AG09309 (cell line): Measurements from ENCODE around the gene MVP.

Source experiments
- DNase-seq: peaks from one replicate; pipeline ENCODE4 v3.0.0-alpha.2; 2010; ENCODE audit warnings: low read depth
- H3K4me3 ChIP-seq: 2 replicates; pipeline ENCODE4 v1.5.1; 2011; ENCODE audit warnings: mild to moderate bottlenecking, low read depth, low read length, moderate library complexity; ENCODE audit not compliant: control insufficient read depth
- CTCF ChIP-seq: IDR thresholded peaks from 2 replicates; pipeline ENCODE4 v1.5.1; 2011; ENCODE audit warnings: mild to moderate bottlenecking, low read depth, low read length, inconsistent platforms; ENCODE audit not compliant: insufficient read depth, control insufficient read depth; ENCODE audit errors: missing control alignments

MVP gene

GRCh38 chr16:29816694-29817441 lies 3.4 kb upstream of the MVP start:
- no peak for DNase-seq
- peak overlapping the region; percentile 91 for H3K4me3 ChIP-seq
- no peak for TF ChIP-seq CTCF

- TF ChIP-seq CTCF: no peak
- no peak for DNase-seq
- no peak overlapping the region for H3K4me3 ChIP-seq
Observed at GRCh38 chr16:29818082-29818481, 2.2 kb upstream of the MVP start.

- DNase-seq: no peak
- peak overlapping the region; percentile 93 for H3K4me3 ChIP-seq
- peak; percentile 12 for TF ChIP-seq CTCF
Observed at GRCh38 chr16:29819506-29819905, 756 bp upstream of the MVP start.

GRCh38 chr16:29820730-29821642 lies 724 bp downstream of the MVP start:
- peak overlapping the region; percentile 93 for H3K4me3 ChIP-seq
- DNase-seq: no peak
- no peak for TF ChIP-seq CTCF

GRCh38 chr16:29821643-29822115 lies 1.4 kb downstream of the MVP start:
- no peak for DNase-seq
- TF ChIP-seq CTCF: no peak
- H3K4me3 ChIP-seq: peak overlapping the region; percentile 93

- peak overlapping the region; percentile 18 for H3K4me3 ChIP-seq
- TF ChIP-seq CTCF: no peak
- no peak for DNase-seq
Observed at GRCh38 chr16:29824589-29825144, 4.4 kb downstream of the MVP start.
